ENCODE measurements around the gene C18orf54. TPM values are rescaled to one million over a fixed set of nuclear protein-coding genes. Genes with fewer than 3 reads are reported as not detected.
A peak's percentile ranks its signal among the peaks of the same experiment; 100 is the strongest.

The C18orf54 gene
- polyA plus RNA-seq, 2 of the 4 experiments (the other 2 are of a cell fraction), result 2.8 to 6.5 TPM

DNA sequence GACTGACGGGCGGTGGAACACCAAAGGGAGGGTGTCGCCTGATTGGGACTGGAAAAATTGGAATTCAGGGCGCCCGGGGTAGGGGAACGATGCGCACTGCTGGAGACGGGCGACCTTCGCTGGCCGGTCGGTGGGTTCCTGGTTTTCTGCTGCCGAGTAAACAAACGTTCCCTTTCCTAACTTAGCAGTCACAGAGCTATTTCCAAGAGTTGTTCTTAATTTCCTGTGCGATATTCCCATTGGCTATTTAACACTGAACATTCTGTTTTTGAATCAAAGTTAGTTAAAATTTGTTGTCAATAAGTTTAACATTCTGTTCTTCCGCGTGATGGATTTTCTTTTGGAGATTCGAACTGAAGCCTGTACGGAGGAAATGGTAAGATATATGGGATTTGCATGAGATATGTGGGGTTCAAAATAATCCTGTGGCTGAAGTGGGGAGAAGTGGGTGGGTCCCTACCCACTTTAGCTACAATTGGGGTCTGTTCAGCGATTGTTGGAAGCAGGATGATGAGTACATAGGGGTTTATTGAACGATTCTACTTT lies 862 bp downstream of the C18orf54 start:
- FAIRE-seq, result no peak
- 0 out of 3 replicates have a peak, but pooled peaks cover 4% of the 10 kb centered on the region for H3K4me1 ChIP-seq
- TF ChIP-seq RARB (CRISPR knock-in tag; IDR thresholded peaks at IDR 0.05), result no peak
- TF ChIP-seq FOSB (CRISPR knock-in tag; IDR thresholded peaks at IDR 0.05), result no peak
- TF ChIP-seq, protein P1, sequence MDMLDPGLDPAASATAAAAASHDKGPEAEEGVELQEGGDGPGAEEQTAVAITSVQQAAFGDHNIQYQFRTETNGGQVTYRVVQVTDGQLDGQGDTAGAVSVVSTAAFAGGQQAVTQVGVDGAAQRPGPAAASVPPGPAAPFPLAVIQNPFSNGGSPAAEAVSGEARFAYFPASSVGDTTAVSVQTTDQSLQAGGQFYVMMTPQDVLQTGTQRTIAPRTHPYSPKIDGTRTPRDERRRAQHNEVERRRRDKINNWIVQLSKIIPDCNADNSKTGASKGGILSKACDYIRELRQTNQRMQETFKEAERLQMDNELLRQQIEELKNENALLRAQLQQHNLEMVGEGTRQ (IDR thresholded peaks at IDR 0.05), result no peak
- no peak for TF ChIP-seq TP53 (CRISPR knock-in tag; IDR thresholded peaks at IDR 0.05)
- no peak for TF ChIP-seq RNF2 (IDR thresholded peaks at IDR 0.05; ENCODE audit: borderline replicate concordance, low read depth)
- TF ChIP-seq POLR2A (IDR thresholded peaks at IDR 0.05; ENCODE audit: low read length), result no peak
- TF ChIP-seq, protein P2, sequence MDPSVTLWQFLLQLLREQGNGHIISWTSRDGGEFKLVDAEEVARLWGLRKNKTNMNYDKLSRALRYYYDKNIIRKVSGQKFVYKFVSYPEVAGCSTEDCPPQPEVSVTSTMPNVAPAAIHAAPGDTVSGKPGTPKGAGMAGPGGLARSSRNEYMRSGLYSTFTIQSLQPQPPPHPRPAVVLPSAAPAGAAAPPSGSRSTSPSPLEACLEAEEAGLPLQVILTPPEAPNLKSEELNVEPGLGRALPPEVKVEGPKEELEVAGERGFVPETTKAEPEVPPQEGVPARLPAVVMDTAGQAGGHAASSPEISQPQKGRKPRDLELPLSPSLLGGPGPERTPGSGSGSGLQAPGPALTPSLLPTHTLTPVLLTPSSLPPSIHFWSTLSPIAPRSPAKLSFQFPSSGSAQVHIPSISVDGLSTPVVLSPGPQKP (IDR thresholded peaks at IDR 0.05; ENCODE audit: low read depth, low read length), result no peak
- no peak for TF ChIP-seq PHF8 (IDR thresholded peaks at IDR 0.05; ENCODE audit: borderline replicate concordance, low read depth)
- no peak for TF ChIP-seq GATA3 (IDR thresholded peaks at IDR 0.05; ENCODE audit: borderline replicate concordance)
- no peak for TF ChIP-seq MAZ (IDR thresholded peaks at IDR 0.05; ENCODE audit: borderline replicate concordance, low read depth, low read length)
- TF ChIP-seq ATOH8 (CRISPR knock-in tag; IDR thresholded peaks at IDR 0.05; ENCODE audit: low read depth), result no peak
- TF ChIP-seq ZFP36 (IDR thresholded peaks at IDR 0.05; ENCODE audit: borderline replicate concordance, partially characterized antibody), result no peak
- no peak for TF ChIP-seq JUN (IDR thresholded peaks at IDR 0.05)
- TF ChIP-seq MYC (IDR thresholded peaks at IDR 0.05; ENCODE audit: borderline replicate concordance, low read length), result no peak
- TF ChIP-seq RCOR1 (IDR thresholded peaks at IDR 0.05; ENCODE audit: low read depth, low read length), result no peak
- no peak for TF ChIP-seq KDM5A (IDR thresholded peaks at IDR 0.05)
- 3% methylated on average over 21 of the region's 21 CpGs for WGBS (ENCODE audit: missing lambda C conversion rate)
- peak in 1 of 2 experiments; percentile 55; a peak in 4 of 6 replicates for ATAC-seq
- peak overlapping the region; percentile 78 for H3K4me3 ChIP-seq
- H3K9me3 ChIP-seq, result no peaks in the 10 kb centered on the region
- peak in 1 of 2 experiments; percentile 12 for DNase-seq (ENCODE audit: low read depth in 1 of 2, low spot score in 1 of 2)
- peak overlapping the region; percentile 86 to 96 for H3K27ac ChIP-seq
- peak overlapping the region; percentile 70 for H3K4me2 ChIP-seq
- CTCF ChIA-PET, result interaction anchor here (0.7 kb wide), 1 partner anchor 28 kb away, joined by 3 read pairs; no protein-coding TSS in a partner anchor
- POLR2A ChIA-PET, result no interaction called here

GRCh38 chr18:54359233-54359632 lies 1.5 kb downstream of the C18orf54 start:
- Histone ChIP-seq H3K27ac (no peak overlapping the region), H3K4me3 (peak overlapping the region; percentile 78; the same call in 1 of the 3 replicates), H3K4me2 (peak overlapping the region; percentile 70), H3K9me3 (no peaks in the 10 kb centered on the region), H3K4me1 (0 out of 3 replicates have a peak, but pooled peaks cover 4% of the 10 kb centered on the region)
- POLR2A ChIA-PET, result no interaction called here
- FAIRE-seq, result no peak
- 82% methylated on average over 6 of the region's 6 CpGs for WGBS (ENCODE audit: missing lambda C conversion rate)
- CTCF ChIA-PET, result no interaction called here
- TF ChIP-seq, protein P3, sequence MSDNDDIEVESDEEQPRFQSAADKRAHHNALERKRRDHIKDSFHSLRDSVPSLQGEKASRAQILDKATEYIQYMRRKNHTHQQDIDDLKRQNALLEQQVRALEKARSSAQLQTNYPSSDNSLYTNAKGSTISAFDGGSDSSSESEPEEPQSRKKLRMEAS (IDR thresholded peaks at IDR 0.05), result no peak
- TF ChIP-seq, protein P2 (IDR thresholded peaks at IDR 0.05; ENCODE audit: low read depth, low read length), result no peak
- TF ChIP-seq HOXB5 (CRISPR knock-in tag; IDR thresholded peaks at IDR 0.05) (no peak), CHD2 (IDR thresholded peaks at IDR 0.05; ENCODE audit: low read length, partially characterized antibody) (no peak), SMC3 (IDR thresholded peaks at IDR 0.05) (no peak), SREBF2 (IDR thresholded peaks at IDR 0.05) (no peak), BCL3 (IDR thresholded peaks at IDR 0.05) (no peak)
- DNase-seq (ENCODE audit: low read depth in 1 of 2, low spot score in 1 of 2), result no peak
- no peak for ATAC-seq
